Occipital lobe (tissue), 2 donors: ENCODE results near the gene FMNL3. TPM values are rescaled to one million over a fixed set of nuclear protein-coding genes. Genes with fewer than 3 reads are reported as not detected.
"Not testable (repeated sequence)": the region's sequence is repeated elsewhere in the genome, so short reads cannot be mapped to it uniquely, and the experiment has no call there.

Source experiments
- DNase-seq: peaks from one replicate; lab custom pipeline; 2025; lab: John Stamatoyannopoulos, UW
- total RNA-seq: library from RNA; depleted of rRNA; stranded (reverse); fragments of >200 nt; gene quantifications from one replicate; pipeline ENCODE4 v1.2.3, GENCODE V29; 2014

The FMNL3 gene
- total RNA-seq = 12.0 TPM

- DNase-seq = peak; percentile 94
These were observed at the start of gene FMNL3 for GRCh38 chr12:49707128-49707811. TSS of gene FMNL3 (minus strand) at chr12:49707405. CDS start at chr12:49707180, 225 bp downstream.

- DNase-seq = no peak
These were observed 43.8 kb upstream of the FMNL3 start for GRCh38 chr12:49750996-49751393.

- DNase-seq = no peak
These were observed 43.1 kb upstream of the FMNL3 start for GRCh38 chr12:49750027-49750995.

DNA sequence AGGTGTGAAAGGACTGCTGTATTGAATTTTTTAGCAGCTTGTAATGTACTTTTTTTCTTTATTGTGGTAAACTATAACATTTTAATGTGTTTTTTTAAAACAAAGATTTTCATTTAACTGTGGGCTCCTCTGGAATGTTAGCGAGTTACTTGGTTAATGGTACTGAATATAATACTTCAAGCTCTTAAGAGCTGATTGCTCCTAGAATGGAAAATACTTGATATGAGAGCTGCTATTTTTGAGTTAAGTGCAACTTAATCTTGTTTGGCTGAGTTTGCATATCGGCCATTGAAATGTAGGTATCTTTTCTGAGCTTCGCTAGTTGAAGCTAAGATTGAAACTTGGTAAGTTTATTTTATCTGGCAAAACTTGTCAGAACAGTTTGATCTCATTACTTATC lies 41.6 kb upstream of the FMNL3 start:
- DNase-seq = no peak

GRCh38 chr12:49748306-49748705 lies 41.1 kb upstream of the FMNL3 start:
- DNase-seq = no peak

DNA sequence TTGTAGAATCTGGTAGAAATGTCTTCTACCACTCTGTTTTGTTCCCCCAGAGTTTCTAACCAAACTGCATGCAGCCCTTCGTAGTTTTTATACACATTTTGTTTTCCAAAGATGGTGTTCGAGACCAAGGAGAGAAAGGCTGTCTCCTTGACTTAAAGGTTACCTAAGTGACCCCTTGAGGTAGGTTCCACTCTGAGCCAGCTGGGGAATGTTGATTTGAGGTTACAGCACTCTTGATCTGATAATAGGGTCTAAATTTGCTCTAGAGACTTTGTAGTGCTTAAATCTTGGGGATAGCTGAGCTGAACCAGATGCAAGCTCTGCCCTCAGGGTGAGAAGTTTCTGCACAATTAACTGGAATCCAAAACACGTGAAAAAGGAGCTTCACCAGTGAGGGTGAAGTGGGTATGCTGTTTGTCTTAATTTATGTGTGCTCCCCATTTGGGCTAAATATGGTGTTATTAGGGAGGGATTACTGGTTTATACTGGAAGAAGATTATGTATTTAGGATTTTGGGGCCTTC lies 37.2 kb upstream of the FMNL3 start:
- DNase-seq = no peak

DNA sequence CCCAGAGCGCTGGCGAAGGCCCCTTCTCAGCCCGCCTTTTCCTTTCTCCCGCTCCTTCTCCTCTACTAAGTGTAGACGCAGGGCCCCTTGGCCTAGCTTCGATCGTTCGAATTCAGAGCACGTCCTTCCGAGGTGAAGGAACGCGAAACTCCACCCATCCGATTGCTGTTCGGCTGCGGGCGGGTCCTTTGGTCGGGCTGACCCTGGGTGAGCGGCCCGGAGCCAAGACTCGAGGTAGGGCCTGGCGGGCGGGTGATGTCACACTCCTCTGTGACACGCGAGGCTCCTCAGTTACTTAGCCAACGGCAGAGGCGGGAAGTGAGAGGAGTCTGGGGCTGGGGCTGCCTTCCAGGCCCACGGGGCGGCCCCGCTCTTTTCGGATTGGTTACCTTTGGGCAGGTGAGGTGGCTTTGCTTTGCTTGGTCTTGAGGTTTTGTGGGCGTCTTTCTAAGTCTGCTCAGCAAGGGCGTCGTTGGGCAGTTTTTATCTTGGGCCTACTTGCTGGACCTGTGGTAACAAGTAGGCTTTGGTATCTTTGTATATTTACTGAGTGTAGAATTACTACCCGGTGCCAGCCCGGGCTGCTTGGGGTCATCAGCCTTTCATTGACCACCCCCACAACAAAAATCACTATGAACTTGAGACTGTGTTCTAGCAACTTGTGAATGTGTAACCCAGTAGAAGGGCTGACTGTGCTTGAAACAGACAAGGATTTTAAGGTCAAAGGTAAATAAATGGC lies 34.8 kb upstream of the FMNL3 start:
- peak; percentile 69 for DNase-seq

DNA sequence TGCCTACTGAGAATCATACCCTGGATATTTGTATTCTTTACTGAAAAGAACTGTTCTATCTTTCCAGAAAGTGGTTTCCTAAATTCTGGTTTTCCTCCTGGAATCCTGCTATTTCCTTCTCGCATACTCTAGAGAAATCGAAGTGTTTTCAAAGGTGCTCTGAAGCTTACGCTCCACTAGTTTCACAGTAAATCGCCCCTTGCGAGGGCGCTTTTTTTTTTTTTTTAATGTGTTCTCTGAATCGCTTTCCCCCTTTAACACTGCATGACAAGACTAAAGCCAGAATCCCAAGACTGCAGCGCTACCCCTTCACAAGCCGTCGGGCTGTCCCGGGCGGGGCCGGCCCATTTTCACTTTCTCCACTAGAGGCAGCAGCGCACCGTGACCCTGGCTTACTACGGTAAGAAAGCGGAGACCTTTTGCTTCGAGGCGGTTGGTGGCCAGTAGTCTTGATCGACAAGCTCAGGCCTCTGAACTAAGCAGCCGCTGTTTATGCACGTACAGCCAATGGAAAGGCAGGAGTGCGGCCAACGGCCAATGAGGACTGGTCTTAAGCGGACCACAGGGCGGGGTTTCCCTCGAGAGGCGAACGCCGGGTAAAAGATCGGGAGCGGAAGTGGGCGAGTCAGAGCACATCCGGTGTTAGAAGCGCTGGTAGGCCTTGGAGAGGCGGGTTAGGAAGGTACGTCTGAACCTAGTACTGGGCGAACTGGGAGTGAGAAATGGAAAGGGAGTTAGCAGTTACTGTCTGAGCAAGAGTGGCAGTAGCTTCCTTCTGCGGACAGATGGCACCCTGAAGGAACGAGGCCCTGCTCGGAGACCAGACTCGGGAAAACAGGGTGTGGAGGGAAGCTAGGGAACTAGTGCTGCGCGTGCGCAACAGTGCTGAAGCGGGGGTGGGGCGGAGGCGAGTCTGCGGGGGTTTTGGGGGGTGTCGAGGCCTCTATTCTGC lies 34.0 kb upstream of the FMNL3 start, which contains the start of gene TMBIM6:
Gene TMBIM6, plus strand, starts transcription at position 628 of the 952 bp plus-strand sequence. CDS start 10,937 bp downstream, outside the sequence.
- DNase-seq = peak; percentile 100

DNA sequence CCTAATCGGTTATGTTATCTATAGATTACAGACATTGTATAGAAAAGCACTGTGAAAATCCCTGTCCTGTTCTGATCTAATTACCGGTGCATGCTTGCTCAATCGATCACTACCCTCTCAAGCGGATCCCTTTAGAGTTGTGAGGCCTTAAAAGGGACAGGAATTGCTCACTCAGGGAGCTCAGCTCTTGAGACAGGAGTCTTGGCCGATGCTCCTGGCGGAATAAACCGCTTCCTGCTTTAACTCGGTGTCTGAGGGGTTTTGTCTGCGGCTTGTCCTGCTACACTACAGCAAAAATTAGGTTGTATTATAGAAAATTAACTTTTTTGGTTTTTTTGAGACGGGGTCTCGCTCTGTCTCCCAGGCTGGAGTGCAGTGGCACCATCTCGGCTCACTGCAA lies 33.1 kb upstream of the FMNL3 start:
- not testable (repeated sequence) for DNase-seq

DNA sequence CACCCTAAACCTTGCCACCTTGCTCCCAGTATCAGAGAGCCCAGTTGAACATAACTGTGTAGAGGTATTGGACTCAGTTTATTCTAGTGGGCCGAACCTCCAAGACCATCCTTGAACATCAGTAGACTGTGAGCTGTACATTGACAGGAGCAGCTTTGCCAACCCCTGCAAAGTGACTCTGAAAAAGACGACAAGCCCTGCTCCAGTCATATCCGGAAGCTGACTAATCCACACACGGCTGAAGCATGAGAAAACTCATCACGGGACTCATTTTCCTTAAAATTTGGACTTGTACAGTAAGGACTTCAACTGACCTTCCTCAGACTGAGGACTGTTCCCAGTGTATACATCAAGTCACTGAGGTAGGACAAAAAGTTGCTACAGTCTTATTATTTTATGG lies 31.5 kb upstream of the FMNL3 start:
- DNase-seq = not testable (repeated sequence)

DNA sequence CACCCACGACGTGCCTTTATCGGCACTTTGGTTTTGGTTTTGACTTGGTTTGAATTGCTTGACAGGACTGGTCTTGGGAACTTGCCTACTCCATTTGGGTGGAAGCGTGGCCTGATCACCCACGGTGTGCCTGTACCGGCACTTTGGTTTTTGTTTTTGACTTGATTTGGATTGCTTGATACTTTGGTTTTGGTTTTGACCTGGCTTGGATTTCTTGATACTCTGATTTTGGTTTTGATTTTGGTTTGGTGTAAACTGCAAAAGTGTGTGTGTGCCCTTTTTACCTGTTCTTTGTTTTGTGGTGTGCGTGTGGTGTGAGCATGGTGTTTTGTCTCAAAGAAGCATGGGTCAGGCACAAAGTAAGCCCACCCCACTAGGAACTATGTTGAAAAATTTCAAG lies 27.7 kb upstream of the FMNL3 start:
- DNase-seq = not testable (repeated sequence)

DNA sequence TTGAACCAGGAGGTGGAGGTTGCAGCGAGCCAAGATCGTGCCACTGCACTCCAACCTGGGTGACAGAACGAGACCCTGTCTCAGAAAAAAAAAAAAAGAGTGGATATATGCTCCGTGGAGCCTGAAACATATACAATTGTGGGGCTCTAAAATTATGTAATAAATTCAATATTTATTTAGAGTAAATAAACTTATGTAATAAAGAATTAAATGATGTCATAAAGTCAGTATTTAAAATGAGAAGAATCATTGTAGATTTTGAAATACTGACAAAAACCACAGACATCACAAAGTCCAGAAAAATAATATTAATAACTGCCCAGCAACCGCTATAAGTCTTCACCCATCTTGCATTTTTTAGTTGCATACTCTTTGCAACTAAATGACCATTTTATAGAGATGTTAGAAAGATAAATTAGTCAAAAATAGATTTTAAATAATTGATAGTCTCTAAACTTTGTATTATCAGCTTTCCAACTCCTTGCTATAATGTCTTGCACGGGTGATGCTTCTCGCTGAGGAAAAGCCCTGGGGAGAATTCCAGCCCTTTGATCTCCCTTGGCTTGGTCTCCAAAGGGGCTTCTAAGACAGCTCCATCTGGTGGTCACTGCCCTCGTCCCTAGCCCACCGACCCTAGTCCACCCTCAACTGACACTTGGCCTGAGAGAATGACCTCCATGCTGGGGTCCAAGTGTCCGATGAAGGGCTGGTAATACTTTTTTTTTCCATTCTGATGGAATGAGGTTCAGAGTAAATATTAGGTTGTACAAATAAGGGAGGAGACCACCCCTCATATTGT lies 26.2 kb upstream of the FMNL3 start:
- DNase-seq = no peak

DNA sequence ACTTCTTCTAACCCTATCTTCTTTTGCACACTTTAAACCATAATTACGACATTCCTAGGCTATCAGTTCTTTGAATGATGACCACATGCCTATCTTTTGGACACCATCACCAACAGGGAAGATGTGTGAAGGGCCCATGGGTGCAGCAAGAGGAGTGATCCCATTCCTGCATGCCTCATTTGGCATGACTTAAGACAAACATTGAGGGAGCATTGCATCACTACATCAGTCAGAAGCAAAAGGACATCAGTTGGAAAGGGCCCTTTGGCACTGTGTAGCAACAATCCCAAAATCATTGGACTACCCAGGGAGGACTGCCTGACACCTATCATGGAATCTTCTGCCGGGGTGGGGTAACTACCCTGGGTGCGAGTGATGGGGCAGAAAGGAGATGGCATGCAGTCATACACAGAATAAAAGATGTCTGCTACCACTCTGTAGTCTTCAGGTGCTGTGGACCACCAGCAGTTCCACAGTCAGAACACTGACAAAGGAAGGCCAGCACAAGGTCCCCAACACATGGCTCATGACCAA lies 23.4 kb upstream of the FMNL3 start:
- DNase-seq = no peak

- DNase-seq = no peak
These were observed 22.8 kb upstream of the FMNL3 start for GRCh38 chr12:49730050-49730449.

GRCh38 chr12:49728446-49728845 lies 21.2 kb upstream of the FMNL3 start:
- DNase-seq = no peak

DNA sequence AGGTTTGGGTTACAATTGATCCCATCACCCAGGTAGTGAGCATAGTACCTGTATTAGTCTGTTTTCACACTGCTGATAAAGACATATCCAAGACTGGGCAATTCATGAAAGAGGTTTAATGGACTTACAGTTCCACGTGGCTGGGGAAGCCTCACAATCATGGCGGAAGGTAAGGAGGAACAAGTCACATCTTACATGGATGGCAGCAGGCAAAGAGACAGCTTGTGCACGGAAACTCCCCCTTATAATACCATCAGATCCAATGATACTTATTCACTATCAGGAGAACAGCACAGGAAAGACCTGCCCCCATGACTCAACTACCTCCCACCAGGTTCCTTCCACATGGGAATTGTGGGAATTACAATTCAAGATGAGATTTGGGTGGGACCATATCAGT lies 14.2 kb upstream of the FMNL3 start:
- DNase-seq = not testable (repeated sequence)

- DNase-seq = no peak
These were observed 13.0 kb upstream of the FMNL3 start for GRCh38 chr12:49720214-49720613.

DNA sequence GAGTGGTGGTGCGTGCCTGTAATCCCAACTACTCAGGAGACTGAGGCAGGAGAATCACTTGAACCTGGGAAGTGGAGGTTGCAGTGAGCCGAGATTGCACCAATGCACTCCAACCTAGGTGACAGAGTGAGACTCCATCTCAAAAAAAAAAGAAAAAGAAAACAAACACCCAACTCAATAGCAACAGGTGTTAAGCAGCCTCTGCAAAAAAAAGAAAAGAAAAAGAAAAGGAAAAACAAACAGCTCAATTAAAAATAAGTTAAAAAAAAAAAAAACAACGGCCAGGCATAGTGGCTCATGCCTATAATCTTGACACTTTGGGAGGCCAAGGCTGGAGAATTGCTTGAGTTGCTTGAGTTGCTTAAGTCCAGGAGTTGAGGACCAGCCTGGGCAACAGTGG lies 10.6 kb upstream of the FMNL3 start:
- DNase-seq = not testable (repeated sequence)

DNA sequence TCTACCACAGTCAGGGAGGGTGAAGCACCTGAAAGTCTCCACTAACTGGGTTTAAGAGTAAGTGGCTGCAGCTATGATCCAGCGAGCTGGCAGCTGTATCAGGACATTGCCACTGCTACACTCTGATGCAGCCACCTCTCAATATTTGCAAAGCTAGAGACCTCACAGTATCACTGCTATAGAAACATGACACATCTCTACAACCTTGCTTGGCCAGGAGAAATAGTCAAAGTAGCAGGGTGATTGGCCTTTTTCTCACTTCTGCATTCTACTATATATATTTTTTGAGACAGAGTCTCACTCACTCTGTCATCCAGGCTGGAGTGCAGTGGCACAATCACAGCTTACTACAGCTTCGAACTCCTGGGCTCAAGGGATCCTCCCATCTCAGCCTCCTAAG lies 9.3 kb upstream of the FMNL3 start:
- DNase-seq = no peak
